H1 (cell line): ENCODE data around the gene RNF144A. TPM values are rescaled to one million over a fixed set of nuclear protein-coding genes. Genes with fewer than 3 reads are reported as not detected.

Experiments
- CTCF ChIA-PET: fragments of 300-600 bp; sonication (Branson Sonifier 250); formaldehyde crosslinking; loops from one replicate; lab custom pipeline; 2021; ENCODE audit not compliant: partially characterized antibody; lab: Charles Lee
- POLR2A ChIA-PET: fragments of 300-600 bp; sonication (Branson Sonifier 250); formaldehyde crosslinking; loops from one replicate; lab custom pipeline; 2021; ENCODE audit warnings: inconsistent platforms; ENCODE audit not compliant: partially characterized antibody; lab: Charles Lee
- DNase-seq, 2 experiments: peaks; one replicate each; pipeline versions ENCODE4 v3.0.0 to v3.0.0-alpha.2; 2010 to 2022; ENCODE audit warnings: low spot score in 2 of 2, low read depth in 1 of 2, mixed read lengths in 1 of 2
- FAIRE-seq: peaks from 2 replicates; lab custom pipeline; 2011; peaks lifted over from hg19 to GRCh38; lab: Jason Lieb, UNC
- H2AFZ ChIP-seq: 2 replicates; pipeline ENCODE4 v1.8.1; 2012; ENCODE audit warnings: low read length, inconsistent platforms
- H2AK5ac ChIP-seq: 2 replicates; pipeline ENCODE4 v1.6.1; 2013; ENCODE audit warnings: low read depth, low read length
- H2BK120ac ChIP-seq: replicated peaks from 2 replicates; pipeline ENCODE3; 2013; ENCODE audit warnings: low read depth, low read length, inconsistent platforms
- H2BK12ac ChIP-seq: 2 replicates; pipeline ENCODE4 v1.6.1; 2013; ENCODE audit warnings: low read depth, low read length
- H2BK15ac ChIP-seq: 2 replicates; pipeline ENCODE4 v1.6.1; 2013; ENCODE audit warnings: low read length
- H2BK20ac ChIP-seq: 2 replicates; pipeline ENCODE4 v1.6.1; 2013; ENCODE audit warnings: low read length
- H2BK5ac ChIP-seq: 2 replicates; pipeline ENCODE4 v1.6.1; 2013; ENCODE audit warnings: low read depth, low read length
- H3K14ac ChIP-seq: 2 replicates; pipeline ENCODE4 v1.6.1; 2013; ENCODE audit warnings: inconsistent platforms; ENCODE audit not compliant: insufficient read length
- H3K18ac ChIP-seq: 2 replicates; pipeline ENCODE4 v1.6.1; 2013; ENCODE audit warnings: low read length; ENCODE audit errors: extremely low read depth
- H3K23ac ChIP-seq: 2 replicates; pipeline ENCODE4 v1.6.1; 2013; ENCODE audit warnings: inconsistent platforms; ENCODE audit not compliant: insufficient read length
- H3K23me2 ChIP-seq: 2 replicates; pipeline ENCODE4 v1.6.1; 2013; ENCODE audit warnings: low read depth, low read length
- H3K27ac ChIP-seq: 2 replicates; pipeline ENCODE4 v1.6.1; 2011; ENCODE audit warnings: low read depth, low read length, inconsistent platforms
- H3K27me3 ChIP-seq, 4 experiments: replicated peaks in 1 of 4; 1 replicate in 1 of 4; 2 replicates in 3 of 4; pipeline versions ENCODE4 v1.6.1 to v1.8.1; 2011 to 2013; ENCODE audit warnings: low read length in 3 of 4, mild to moderate bottlenecking in 3 of 4, inconsistent platforms in 2 of 4, mixed read lengths in 2 of 4, moderate library complexity in 1 of 4; ENCODE audit not compliant: control insufficient read depth in 3 of 4, insufficient read depth in 3 of 4; ENCODE audit errors: extremely low read depth in 1 of 4
- H3K36me3 ChIP-seq, 4 experiments: 2 replicates each; pipeline versions ENCODE4 v1.6.1 to v1.8.1; 2011 to 2013; ENCODE audit warnings: mild to moderate bottlenecking in 4 of 4, low read length in 3 of 4, moderate library complexity in 2 of 4, control low read depth in 1 of 4, inconsistent platforms in 1 of 4; ENCODE audit not compliant: insufficient read depth in 4 of 4, control insufficient read depth in 2 of 4
- H3K4ac ChIP-seq: replicated peaks from 2 replicates; pipeline ENCODE3; 2013; ENCODE audit warnings: low read length, low read depth, mixed read lengths, inconsistent platforms; ENCODE audit not compliant: insufficient read length
- H3K4me1 ChIP-seq, 4 experiments: replicated peaks in 1 of 4; 1 replicate in 1 of 4; 2 replicates in 3 of 4; pipeline versions ENCODE4 v1.6.1 to v1.8.1; 2011 to 2013; ENCODE audit warnings: low read length in 3 of 4, inconsistent platforms in 2 of 4, mixed read lengths in 1 of 4; ENCODE audit not compliant: insufficient read depth in 4 of 4, control insufficient read depth in 3 of 4
- H3K4me2 ChIP-seq, 2 experiments: 2 replicates each; pipeline versions ENCODE4 v1.6.1 to v1.8.1; 2011 to 2013; ENCODE audit warnings: low read depth in 2 of 2, low read length in 2 of 2, control low read depth in 1 of 2, inconsistent platforms in 1 of 2, mild to moderate bottlenecking in 1 of 2; ENCODE audit not compliant: insufficient read depth in 1 of 2
- H3K4me3 ChIP-seq, 4 experiments: fragments of 200-600, 300-600 bp in 1 of 4; sonication (generic), shearing (Covaris generic), sonication (Bioruptor Twin) in 1 of 4; 2 replicates each; pipeline versions ENCODE4 v1.5.1 to v1.8.1; 2011 to 2016; ENCODE audit warnings: low read length in 4 of 4, low read depth in 3 of 4, control low read depth in 2 of 4, inconsistent platforms in 2 of 4, mild to moderate bottlenecking in 2 of 4, mixed read lengths in 1 of 4, moderate library complexity in 1 of 4; ENCODE audit not compliant: insufficient read depth in 2 of 4; ENCODE audit errors: extremely low read depth in 1 of 4
- H3K56ac ChIP-seq: replicated peaks from 2 replicates; pipeline ENCODE3; 2013; ENCODE audit warnings: low read depth, mild to moderate bottlenecking, mixed read lengths, low read length, inconsistent platforms; ENCODE audit not compliant: insufficient read length
- H3K79me1 ChIP-seq: 2 replicates; pipeline ENCODE4 v1.6.1; 2013; ENCODE audit warnings: low read depth, low read length, control low read depth
- H3K79me2 ChIP-seq, 2 experiments: 2 replicates each; pipeline versions ENCODE4 v1.6.1 to v1.8.1; 2012 to 2013; ENCODE audit warnings: low read length in 2 of 2, mild to moderate bottlenecking in 2 of 2, inconsistent platforms in 1 of 2; ENCODE audit not compliant: insufficient read depth in 2 of 2, control insufficient read depth in 1 of 2
- H3K9ac ChIP-seq, 4 experiments: replicated peaks in 1 of 4; 1 replicate in 1 of 4; 2 replicates in 3 of 4; pipeline versions ENCODE4 v1.6.1 to v1.8.1; 2011 to 2013; ENCODE audit warnings: low read depth in 3 of 4, low read length in 3 of 4, control low read depth in 2 of 4, mild to moderate bottlenecking in 2 of 4, moderate library complexity in 2 of 4, inconsistent platforms in 1 of 4; ENCODE audit errors: extremely low read depth in 1 of 4
- H3K9me3 ChIP-seq, 2 experiments: 2 replicates each; pipeline versions ENCODE4 v1.6.1 to v1.8.1; 2012 to 2013; ENCODE audit warnings: mild to moderate bottlenecking in 2 of 2, moderate library complexity in 2 of 2, control low read depth in 1 of 2, inconsistent platforms in 1 of 2, low read depth in 1 of 2, low read length in 1 of 2, mixed read lengths in 1 of 2; ENCODE audit not compliant: insufficient read depth in 2 of 2
- H4K20me1 ChIP-seq, 2 experiments: replicated peaks in 1 of 2; 2 replicates each; pipeline versions ENCODE3 to v1.8.1; 2011 to 2013; ENCODE audit warnings: inconsistent platforms in 2 of 2, low read length in 2 of 2, mild to moderate bottlenecking in 1 of 2; ENCODE audit not compliant: insufficient read depth in 2 of 2, control insufficient read depth in 1 of 2
- H4K5ac ChIP-seq: 2 replicates; pipeline ENCODE4 v1.6.1; 2013; ENCODE audit warnings: low read length, low read depth, mixed read lengths, inconsistent platforms; ENCODE audit not compliant: insufficient read length
- H4K8ac ChIP-seq: 2 replicates; pipeline ENCODE4 v1.8.0; 2013; ENCODE audit warnings: mild to moderate bottlenecking, moderate library complexity, low read length, inconsistent platforms; ENCODE audit not compliant: insufficient read depth; ENCODE audit errors: extremely low read depth
- H4K91ac ChIP-seq: replicated peaks from 2 replicates; pipeline ENCODE3; 2013; ENCODE audit warnings: low read length, mixed read lengths, inconsistent platforms; ENCODE audit not compliant: insufficient read length
- ATF3 ChIP-seq: IDR thresholded peaks from 2 replicates; pipeline ENCODE4 v1.6.1; 2011; ENCODE audit warnings: low read depth, mild to moderate bottlenecking, low read length; ENCODE audit not compliant: insufficient read depth
- BCL11A ChIP-seq, 2 experiments: IDR thresholded peaks; one replicate each; pipeline ENCODE4 v1.6.1; 2011; ENCODE audit warnings: low read depth in 2 of 2, low read length in 2 of 2, mild to moderate bottlenecking in 2 of 2
- CBX5 ChIP-seq: fragments of 300-800, 300-1000 bp; sonication (generic); IDR thresholded peaks from 2 replicates; pipeline ENCODE4 v1.7.1; 2016; ENCODE audit warnings: antibody characterized with exemption, low read length, low read depth
- CHD2 ChIP-seq: IDR thresholded peaks from 2 replicates; pipeline ENCODE4 v1.6.1; 2012; ENCODE audit warnings: low read length, improper control_type of control experiment
- E2F6 ChIP-seq: IDR thresholded peaks from 2 replicates; pipeline ENCODE4 v1.6.1; 2012; ENCODE audit warnings: inconsistent platforms
- FOSL1 ChIP-seq: IDR thresholded peaks from 2 replicates; pipeline ENCODE4 v1.6.1; 2011; ENCODE audit warnings: mild to moderate bottlenecking, low read depth, low read length, moderate library complexity; ENCODE audit not compliant: insufficient read depth
- MAX ChIP-seq: IDR thresholded peaks from 2 replicates; pipeline ENCODE4 v1.6.1; 2012; ENCODE audit warnings: inconsistent platforms
- RFX5 ChIP-seq: IDR thresholded peaks from 2 replicates; pipeline ENCODE4 v1.6.1; 2011; ENCODE audit warnings: low read depth, low read length, improper control_type of control experiment, borderline replicate concordance
- SP2 ChIP-seq: IDR thresholded peaks from 2 replicates; pipeline ENCODE4 v1.6.1; 2012; ENCODE audit warnings: mild to moderate bottlenecking, low read length, inconsistent platforms
- SP4 ChIP-seq: IDR thresholded peaks from 2 replicates; pipeline ENCODE4 v1.6.1; 2012; ENCODE audit warnings: low read length, inconsistent platforms
- USF2 ChIP-seq: IDR thresholded peaks from 2 replicates; pipeline ENCODE4 v1.6.1; 2011; ENCODE audit warnings: low read length, improper control_type of control experiment
- WGBS, 2 experiments: shearing (Covaris generic) in 1 of 2; methylation state at CpG; one replicate each; pipeline versions ENCODE4 v1.1.6 to v1.1.7; 2013 to 2015; ENCODE audit warnings: low lambda C conversion rate in 2 of 2, mixed read lengths in 2 of 2, inconsistent platforms in 1 of 2, low coverage in 1 of 2, missing lambda C conversion rate in 1 of 2; ENCODE audit not compliant: insufficient replicate concordance in 2 of 2, insufficient coverage in 1 of 2, insufficient read length in 1 of 2; ENCODE audit errors: extremely low coverage in 1 of 2, missing lambda C conversion rate in 1 of 2; 5-methylcytosine and 5-hydroxymethylcytosine counted together
- polyA plus RNA-seq, 7 experiments: library from polyadenylated mRNA; depleted of rRNA in 3 of 7; stranded (reverse) in 5 of 7; unstranded in 2 of 7; fragments of >200 nt in 5 of 7; fragments of 200-250 nt in 2 of 7; gene quantifications; 1 replicate in 5 of 7; 2 replicates in 1 of 7; 4 replicates in 1 of 7; pipeline versions ENCODE4 v1.2.1 to v1.2.3, GENCODE V29; 2011 to 2013; ENCODE audit warnings: missing spikeins in 2 of 7, mixed read lengths in 2 of 7
- total RNA-seq: library from RNA; stranded (reverse); fragmentation: NEBNext Ultra II Directional; extraction: Animal tissue kit (Norgen Biotek cat#: 25700); gene quantifications from 2 replicates; pipeline ENCODE4 v1.2.1, GENCODE V29; 2021

The RNF144A gene
- total and polyA plus RNA-seq, 2 of the 8 experiments (the other 6 are each of a cell fraction or from before 2014, with no cell fraction given) = 14.0 to 15.0 TPM

- Histone ChIP-seq H3K14ac (no peak overlapping the region), H2BK120ac (no peak overlapping the region), H2BK15ac (no peak overlapping the region), H2AK5ac (no peak overlapping the region), H4K5ac (no peak overlapping the region), H3K4me2 (no peak overlapping the region), H3K36me3 (peaks cover 0 to 3% (median 0%) of the 10 kb centered on the region in 4 experiments; a peak in 1 of 8 replicates), H3K9me3 (peaks cover 7% of the 10 kb centered on the region in 2 experiments), H3K23me2 (no peaks in the 10 kb centered on the region), H2BK20ac (no peak overlapping the region), H4K91ac (no peak overlapping the region), H3K18ac (no peak overlapping the region), H2BK5ac (no peak overlapping the region), H3K4ac (no peak overlapping the region), H4K20me1 (no peaks in the 10 kb centered on the region), H3K9ac (no peak overlapping the region), H3K79me2 (no peaks in the 10 kb centered on the region), H3K4me1 (no peaks in the 10 kb centered on the region), H3K27me3 (no peaks in the 10 kb centered on the region), H2BK12ac (no peak overlapping the region), H3K4me3 (no peak overlapping the region), H3K27ac (no peak overlapping the region), H3K56ac (no peak overlapping the region), H3K23ac (no peak overlapping the region), H3K79me1 (no peaks in the 10 kb centered on the region), H2AFZ (no peak overlapping the region), H4K8ac (no peak overlapping the region)
- POLR2A ChIA-PET = no interaction called here
- FAIRE-seq = no peak
- DNase-seq = no peak
- CTCF ChIA-PET = no interaction called here
- 92% methylated on average over 9 of the region's 9 CpGs; no CpG with 5 or more reads in 1 of the 2 experiments for WGBS, 2 experiments
- TF ChIP-seq E2F6 (no peak), BCL11A (IDR thresholded peaks at IDR 0.05; ENCODE audit: low read depth in 2 of 2, low read length in 2 of 2) (no peak), SP4 (no peak), MAX (no peak), RFX5 (no peak), SP2 (no peak), USF2 (no peak), CHD2 (no peak), CBX5 (no peak), ATF3 (no peak), FOSL1 (no peak)
These were observed 60.0 kb downstream of the RNF144A start for GRCh38 chr2:6977113-6977741.
